GM20431 (cell line): Measurements from ENCODE around the gene PPP1R2.
"Not testable (repeated sequence)": the region's sequence is repeated elsewhere in the genome, so short reads cannot be mapped to it uniquely, and the experiment has no call there.

Experiments
- in situ Hi-C: fragments of 300-500 bp; cut with MseI, MboI; formaldehyde crosslinking; loops from one replicate; pipeline ENCODE4 v1.15.0; 2020; ENCODE audit warnings: low sequenced_read_pairs; ENCODE audit not compliant: unreplicated experiment

Gene PPP1R2

GRCh38 chr3:195475116-195475515, 68.0 kb downstream of the PPP1R2 start:
- in situ Hi-C loops = not testable (repeated sequence)

- in situ Hi-C loops = no loop called here
Measured at GRCh38 chr3:195468841-195469240, 74.3 kb downstream of the PPP1R2 start.

- in situ Hi-C loops = no loop called here
Measured at GRCh38 chr3:195468391-195468776, 74.7 kb downstream of the PPP1R2 start.

- in situ Hi-C loops = no loop called here
Measured at GRCh38 chr3:195467641-195468390, 75.3 kb downstream of the PPP1R2 start.

GRCh38 chr3:195466251-195466650, 76.9 kb downstream of the PPP1R2 start:
- in situ Hi-C loops = no loop called here
